Stimulated activated naive CD8-positive, alpha-beta T cell treated with anti-CD3 and anti-CD28 coated beads, Interleukin-15, Interleukin-2, amounts not matched to agents 100 U/mL and 50 U/mL, for 24 hours (primary cell): Measurements from ENCODE around the gene AIMP1.
"Not testable (repeated sequence)": the region's sequence is repeated elsewhere in the genome, so short reads cannot be mapped to it uniquely, and the experiment has no call there.

ENCODE experiments used
- ATAC-seq: fragments of 150-1000 bp; cut with Tn5 transposase; one replicate; pipeline ENCODE4 v1.10.0; 2021
- DNase-seq: peaks from one replicate; pipeline ENCODE4 v3.0.0; 2021

Gene AIMP1

GRCh38 chr4:106312997-106313522, 3.3 kb upstream of the AIMP1 start:
- DNase-seq (no peak), ATAC-seq (no peak)

GRCh38 chr4:106314960-106315359, 1.4 kb upstream of the AIMP1 start:
- DNase-seq: no peak
- ATAC-seq: no peak

GRCh38 chr4:106315476-106315967, 828 bp upstream of the AIMP1 start:
- DNase-seq: peak; percentile 41
- ATAC-seq: peak; percentile 65

- DNase-seq: no peak
- no peak for ATAC-seq
Observed at GRCh38 chr4:106316773-106317409, 541 bp downstream of the AIMP1 start.

GRCh38 chr4:106317815-106318214, 1.5 kb downstream of the AIMP1 start:
- ATAC-seq (no peak), DNase-seq (no peak)

GRCh38 chr4:106318511-106318910, 2.2 kb downstream of the AIMP1 start:
- no peak for DNase-seq

GRCh38 chr4:106320235-106320634, 3.9 kb downstream of the AIMP1 start:
- DNase-seq: no peak
- ATAC-seq: no peak

More at GRCh38 chr4:106318511-106318910, 2.2 kb downstream of the AIMP1 start:
- ATAC-seq: no peak

- not testable (repeated sequence) for ATAC-seq, DNase-seq
Observed at GRCh38 chr4:106321168-106321567, 4.8 kb downstream of the AIMP1 start.

- ATAC-seq, DNase-seq: not testable (repeated sequence)
Observed at GRCh38 chr4:106321814-106322213, 5.5 kb downstream of the AIMP1 start.

GRCh38 chr4:106323119-106323518, 6.8 kb downstream of the AIMP1 start:
- ATAC-seq: no peak
- DNase-seq: no peak

- ATAC-seq (no peak), DNase-seq (no peak)
Observed at GRCh38 chr4:106325800-106326199, 9.4 kb downstream of the AIMP1 start.

GRCh38 chr4:106329041-106329618, 12.8 kb downstream of the AIMP1 start:
- peak; percentile 55 for ATAC-seq
- no peak for DNase-seq

- DNase-seq (no peak), ATAC-seq (no peak)
Observed at GRCh38 chr4:106333186-106333585, 16.8 kb downstream of the AIMP1 start.

- no peak for ATAC-seq
- DNase-seq: no peak
Observed at GRCh38 chr4:106334741-106335470, 18.6 kb downstream of the AIMP1 start.

GRCh38 chr4:106336618-106337017, 20.3 kb downstream of the AIMP1 start:
- ATAC-seq (no peak), DNase-seq (no peak)

GRCh38 chr4:106337916-106338315, 21.6 kb downstream of the AIMP1 start:
- no peak for DNase-seq

GRCh38 chr4:106338671-106339070, 22.3 kb downstream of the AIMP1 start:
- DNase-seq (no peak), ATAC-seq (no peak)

More at GRCh38 chr4:106337916-106338315, 21.6 kb downstream of the AIMP1 start:
- no peak for ATAC-seq

GRCh38 chr4:106339431-106339830, 23.1 kb downstream of the AIMP1 start:
- DNase-seq: no peak
- no peak for ATAC-seq

GRCh38 chr4:106340774-106341173, 24.4 kb downstream of the AIMP1 start:
- DNase-seq: no peak
- peak; percentile 32 for ATAC-seq

GRCh38 chr4:106343865-106344646, 27.7 kb downstream of the AIMP1 start:
- no peak for ATAC-seq
- DNase-seq: no peak

GRCh38 chr4:106344647-106344970, 28.3 kb downstream of the AIMP1 start:
- ATAC-seq (no peak), DNase-seq (no peak)

- ATAC-seq: no peak
- no peak for DNase-seq
Observed at GRCh38 chr4:106347167-106347566, 30.8 kb downstream of the AIMP1 start.
